Tibial nerve (tissue), 4 donors: ENCODE data around the gene JPH2. TPM values are rescaled to one million over a fixed set of nuclear protein-coding genes. Genes with fewer than 3 reads are reported as not detected.

Experiments
- DNase-seq, 2 donors: peaks; one replicate each; pipeline ENCODE4 v3.0.0-alpha.2; 2019; ENCODE audit warnings: low spot score in 2 of 2
- H3K27ac ChIP-seq, 4 donors: fragments of 200-600 bp; sonication (generic) in 3 of 4; one replicate each; pipeline ENCODE4 v1.5.1; 2017 to 2019; ENCODE audit warnings: mild to moderate bottlenecking in 1 of 4
- H3K27me3 ChIP-seq, 2 donors: fragments of 200-600 bp; sonication (generic) in 1 of 2; one replicate each; pipeline versions ENCODE4 v1.5.1 to v1.6.0; 2017 to 2019
- H3K36me3 ChIP-seq, 3 donors: fragments of 200-600 bp; sonication (generic); one replicate each; pipeline ENCODE4 v1.5.1; 2018 to 2019
- H3K4me1 ChIP-seq, 4 donors: fragments of 200-600 bp; sonication (generic) in 3 of 4; one replicate each; pipeline ENCODE4 v1.5.1; 2017 to 2019
- H3K4me3 ChIP-seq, 4 donors: fragments of 200-600 bp; sonication (generic) in 3 of 4; one replicate each; pipeline ENCODE4 v1.5.1; 2017 to 2019; ENCODE audit warnings: mild to moderate bottlenecking in 1 of 4, moderate library complexity in 1 of 4
- H3K9me3 ChIP-seq, 4 donors: fragments of 200-600 bp; sonication (generic) in 3 of 4; one replicate each; pipeline ENCODE4 v1.5.1; 2017 to 2019
- CTCF ChIP-seq, 5 experiments: fragments of 200-600 bp in 3 of 5; fragments of 450-650 bp in 2 of 5; sonication (generic) in 3 of 5; IDR thresholded peaks; one replicate each; pipeline ENCODE4 v1.5.1; 2016 to 2019; ENCODE audit warnings: antibody characterized with exemption in 5 of 5, mild to moderate bottlenecking in 3 of 5, moderate library complexity in 2 of 5
- EP300 ChIP-seq, 2 donors: sonication (generic); formaldehyde crosslinking; IDR thresholded peaks; one replicate each; pipeline ENCODE4 v1.6.1; 2017; ENCODE audit warnings: antibody characterized with exemption in 2 of 2, mild to moderate bottlenecking in 1 of 2
- POLR2A ChIP-seq, 2 donors: fragments of 450-650 bp; IDR thresholded peaks; one replicate each; pipeline ENCODE4 v1.6.1; 2017; ENCODE audit warnings: antibody characterized with exemption in 2 of 2, mild to moderate bottlenecking in 2 of 2, moderate library complexity in 2 of 2
- WGBS, 2 donors: methylation state at CpG; one replicate each; pipeline ENCODE4 v1.1.5; 2018; 5-methylcytosine and 5-hydroxymethylcytosine counted together
- total RNA-seq, 4 donors: library from RNA; depleted of rRNA; stranded (reverse); fragments of >200 nt; gene quantifications; one replicate each; pipeline ENCODE4 v1.1.0, GENCODE V29; 2016

The JPH2 gene
- total RNA-seq, 4 donors from 2014 or later = 3.1 to 6.3 (median 5.3) TPM

GRCh38 chr20:44187772-44188709 is 1.1 kb upstream of the JPH2 start:
- Histone ChIP-seq H3K36me3 (no peaks in the 10 kb centered on the region), H3K4me3 (peak overlapping the region in 2 of 4 donors; percentile 35 to 48), H3K4me1 (peaks cover 0 to 19% (median 10%) of the 10 kb centered on the region in 4 donors), H3K27ac (peak overlapping the region in 2 of 4 donors; percentile 48 to 56), H3K27me3 (peaks cover 0 to 21% of the 10 kb centered on the region in 2 donors), H3K9me3 (no peaks in the 10 kb centered on the region)
- WGBS, 2 donors = 27 to 33% methylated on average over 8 of the region's 8 CpGs
- no peak for DNase-seq
- TF ChIP-seq CTCF (IDR thresholded peaks at IDR 0.05) = no peak

- Histone ChIP-seq H3K27ac (peak overlapping the region in 1 of 4 donors; percentile 56), H3K27me3 (peaks cover 0 to 25% of the 10 kb centered on the region in 2 donors), H3K36me3 (no peaks in the 10 kb centered on the region), H3K4me3 (peak overlapping the region; percentile 13 to 48 (median 25)), H3K9me3 (no peaks in the 10 kb centered on the region), H3K4me1 (peaks cover 0 to 19% (median 10%) of the 10 kb centered on the region in 4 donors)
- no peak for TF ChIP-seq POLR2A (IDR thresholded peaks at IDR 0.05)
- no peak for TF ChIP-seq CTCF (IDR thresholded peaks at IDR 0.05)
- 13% methylated on average over 10 to 14 of the region's 14 CpGs for WGBS, 2 donors
- no peak for DNase-seq
These were observed 324 bp downstream of the JPH2 start for GRCh38 chr20:44186674-44187053.

- no peak for DNase-seq
- Histone ChIP-seq H3K27ac (no peak overlapping the region), H3K27me3 (peaks cover 0 to 30% of the 10 kb centered on the region in 2 donors), H3K9me3 (no peaks in the 10 kb centered on the region), H3K4me1 (peaks cover 0 to 19% (median 10%) of the 10 kb centered on the region in 4 donors), H3K4me3 (peak overlapping the region in 3 of 4 donors; percentile 13 to 48 (median 15)), H3K36me3 (no peaks in the 10 kb centered on the region)
- 82 to 84% methylated on average over 14 of the region's 14 CpGs for WGBS, 2 donors
- no peak for TF ChIP-seq POLR2A (IDR thresholded peaks at IDR 0.05)
- no peak for TF ChIP-seq EP300 (IDR thresholded peaks at IDR 0.05)
- TF ChIP-seq CTCF (IDR thresholded peaks at IDR 0.05) = no peak
These were observed 787 bp downstream of the JPH2 start for GRCh38 chr20:44186201-44186600.

GRCh38 chr20:44185574-44185973 is 1.4 kb downstream of the JPH2 start:
- H3K4me3 ChIP-seq = peak overlapping the region in 1 of 4 donors; percentile 48
- 87 to 92% methylated on average over 4 of the region's 4 CpGs for WGBS, 2 donors
- no peak for TF ChIP-seq POLR2A (IDR thresholded peaks at IDR 0.05)
- TF ChIP-seq EP300 (IDR thresholded peaks at IDR 0.05) = no peak
- TF ChIP-seq CTCF (IDR thresholded peaks at IDR 0.05) = no peak
- peaks cover 0 to 30% of the 10 kb centered on the region in 2 donors for H3K27me3 ChIP-seq
- H3K4me1 ChIP-seq = peaks cover 0 to 19% (median 10%) of the 10 kb centered on the region in 4 donors
- no peak for DNase-seq
- H3K9me3 ChIP-seq = no peaks in the 10 kb centered on the region
- H3K36me3 ChIP-seq = no peaks in the 10 kb centered on the region
- no peak overlapping the region for H3K27ac ChIP-seq

- no peak overlapping the region for H3K4me3 ChIP-seq
- 48 to 59% methylated on average over 2 to 7 of the region's 7 CpGs for WGBS, 2 donors
These were observed 3.7 kb downstream of the JPH2 start for GRCh38 chr20:44183282-44183681.

More at GRCh38 chr20:44183282-44183681, 3.7 kb downstream of the JPH2 start:
- peaks cover 0 to 19% (median 10%) of the 10 kb centered on the region in 4 donors for H3K4me1 ChIP-seq
- no peak for TF ChIP-seq POLR2A (IDR thresholded peaks at IDR 0.05)
- no peak for TF ChIP-seq EP300 (IDR thresholded peaks at IDR 0.05)
- no peak for TF ChIP-seq CTCF (IDR thresholded peaks at IDR 0.05)
- peaks cover 0 to 30% of the 10 kb centered on the region in 2 donors for H3K27me3 ChIP-seq
- no peaks in the 10 kb centered on the region for H3K36me3 ChIP-seq
- H3K27ac ChIP-seq = no peak overlapping the region
- no peaks in the 10 kb centered on the region for H3K9me3 ChIP-seq
- DNase-seq = no peak
